ENCODE measurements around the gene NECTIN4. TPM values are rescaled to one million over a fixed set of nuclear protein-coding genes. Genes with fewer than 3 reads are reported as not detected.

Gene NECTIN4
- total and polyA plus RNA-seq, 2 of the 8 experiments (the other 6 are each of a cell fraction or from before 2014, with no cell fraction given): 0.19 to 0.71 TPM

GRCh38 chr1:161039154-161039545 is 50.2 kb downstream of the NECTIN4 start:
- H4K20me1 ChIP-seq (replicated peaks in 1 of 2; ENCODE audit: control insufficient read depth in 1 of 2, insufficient read depth in 2 of 2, low read length in 2 of 2): peaks cover 0 to 8% of the 10 kb centered on the region in 2 experiments
- H3K79me2 ChIP-seq (ENCODE audit: control insufficient read depth in 1 of 2, insufficient read depth in 2 of 2, low read length in 2 of 2): peaks cover 0 to 19% of the 10 kb centered on the region in 2 experiments; a peak in 2 of 4 replicates
- FAIRE-seq (no peak), DNase-seq (ENCODE audit: low read depth in 1 of 2, low spot score in 2 of 2) (no peak)
- H2AK5ac ChIP-seq (ENCODE audit: low read depth, low read length): no peak overlapping the region
- H3K9me3 ChIP-seq (ENCODE audit: insufficient read depth in 2 of 2, low read depth in 1 of 2, low read length in 1 of 2): no peaks in the 10 kb centered on the region
- H3K4ac ChIP-seq (replicated peaks; ENCODE audit: insufficient read length, low read depth, low read length): no peak overlapping the region
- H2BK12ac ChIP-seq (ENCODE audit: low read depth, low read length): no peak overlapping the region
- peak overlapping the region; percentile 64 to 97 (median 85) for H3K4me3 ChIP-seq (ENCODE audit: extremely low read depth in 1 of 4, insufficient read depth in 2 of 4, low read depth in 3 of 4, low read length in 4 of 4)
- H3K9ac ChIP-seq (replicated peaks in 1 of 4; ENCODE audit: extremely low read depth in 1 of 4, low read depth in 3 of 4, low read length in 3 of 4): no peak overlapping the region
- no peak overlapping the region for H3K56ac ChIP-seq (replicated peaks; ENCODE audit: insufficient read length, low read depth, low read length)
- H4K8ac ChIP-seq (ENCODE audit: extremely low read depth, insufficient read depth, low read length): no peak overlapping the region
- 26% methylated on average over 2 of the region's 3 CpGs; no CpG with 5 or more reads in 1 of the 2 experiments for WGBS, 2 experiments (ENCODE audit: extremely low coverage in 1 of 2, insufficient coverage in 1 of 2, insufficient read length in 1 of 2, insufficient replicate concordance in 2 of 2, low coverage in 1 of 2, low lambda C conversion rate in 2 of 2, missing lambda C conversion rate in 1 of 2)
- no peak overlapping the region for H3K23ac ChIP-seq (ENCODE audit: insufficient read length)
- no peak overlapping the region for H2BK120ac ChIP-seq (replicated peaks; ENCODE audit: low read depth, low read length)
- H3K4me1 ChIP-seq (replicated peaks in 1 of 4; ENCODE audit: control insufficient read depth in 3 of 4, insufficient read depth in 4 of 4, low read length in 3 of 4): peaks cover 5 to 11% (median 8%) of the 10 kb centered on the region in 4 experiments; a peak in 6 of 7 replicates
- no peak overlapping the region for H4K91ac ChIP-seq (replicated peaks; ENCODE audit: insufficient read length, low read length)
- H4K5ac ChIP-seq (ENCODE audit: insufficient read length, low read depth, low read length): peak overlapping the region; percentile 63
- H3K4me2 ChIP-seq (ENCODE audit: insufficient read depth in 1 of 2, low read depth in 2 of 2, low read length in 2 of 2): peak overlapping the region; percentile 68 to 73
- H3K23me2 ChIP-seq (ENCODE audit: low read depth, low read length): peaks cover 3% of the 10 kb centered on the region; the same call in 1 of the 2 replicates
- no peak overlapping the region for H2BK15ac ChIP-seq (ENCODE audit: low read length)
- ChIA-PET CTCF (ENCODE audit: partially characterized antibody) (interaction anchor here (1.1 to 6.7 kb wide), 6 partner anchors 11 to 100 kb away, joined by 3 to 73 read pairs (median 7); partner anchors contain the start of gene KLHDC9), POLR2A (ENCODE audit: partially characterized antibody) (interaction anchor here (0.9 to 3.4 kb wide), 10 partner anchors 8 to 65 kb away, joined by 3 to 50 read pairs (median 3); partner anchors contain the start of gene F11R)
- peak overlapping the region; percentile 91; the same call in 1 of the 2 replicates for H2BK5ac ChIP-seq (ENCODE audit: low read depth, low read length)
- no peak overlapping the region for H2BK20ac ChIP-seq (ENCODE audit: low read length)
- H3K79me1 ChIP-seq (ENCODE audit: low read depth, low read length): peaks cover 7% of the 10 kb centered on the region
- no peak overlapping the region for H2AFZ ChIP-seq (ENCODE audit: low read length)
- no peak overlapping the region for H3K27ac ChIP-seq (ENCODE audit: low read depth, low read length)
- no peak overlapping the region for H3K14ac ChIP-seq (ENCODE audit: insufficient read length)
- H3K36me3 ChIP-seq (ENCODE audit: control insufficient read depth in 2 of 4, insufficient read depth in 4 of 4, low read length in 3 of 4): peaks cover 24 to 36% (median 31%) of the 10 kb centered on the region in 4 experiments; a peak in 6 of 8 replicates
- H3K27me3 ChIP-seq (replicated peaks in 1 of 4; ENCODE audit: control insufficient read depth in 3 of 4, extremely low read depth in 1 of 4, insufficient read depth in 3 of 4, low read length in 3 of 4): no peaks in the 10 kb centered on the region
- H3K18ac ChIP-seq (ENCODE audit: extremely low read depth, low read length): no peak overlapping the region
- TF ChIP-seq EZH2 (IDR thresholded peaks at IDR 0.05; ENCODE audit: low read depth, low read length, severe bottlenecking): no peak
- no peak for TF ChIP-seq SIN3A (conservative IDR thresholded peaks at IDR 0.05 in 1 of 2, IDR thresholded peaks at IDR 0.05 in 1 of 2; ENCODE audit: low read depth in 1 of 2, low read length in 2 of 2)
- TF ChIP-seq SRF (IDR thresholded peaks at IDR 0.05; ENCODE audit: low read depth, low read length): no peak
- TF ChIP-seq TCF12 (IDR thresholded peaks at IDR 0.05; ENCODE audit: low read depth, low read length): no peak
- no peak for TF ChIP-seq BCL11A (IDR thresholded peaks at IDR 0.05; ENCODE audit: low read depth in 2 of 2, low read length in 2 of 2)
- TF ChIP-seq FOSL1 (IDR thresholded peaks at IDR 0.05; ENCODE audit: insufficient read depth, low read depth, low read length): no peak
- TF ChIP-seq RBBP5 (IDR thresholded peaks at IDR 0.05; ENCODE audit: borderline replicate concordance, low read depth, low read length): no peak
- no peak for TF ChIP-seq RAD21 (IDR thresholded peaks at IDR 0.05 in 1 of 2, conservative IDR thresholded peaks at IDR 0.05 in 1 of 2; ENCODE audit: low read depth in 2 of 2, low read length in 2 of 2)
- no peak for TF ChIP-seq KDM4A (IDR thresholded peaks at IDR 0.05; ENCODE audit: low read depth, low read length, severe bottlenecking)
- TF ChIP-seq EGR1 (IDR thresholded peaks at IDR 0.05; ENCODE audit: borderline replicate concordance, low read depth, low read length): no peak
